CD14-positive monocyte (primary cell): Measurements from ENCODE around the gene MSMB. TPM values are rescaled to one million over a fixed set of nuclear protein-coding genes. Genes with fewer than 3 reads are reported as not detected.
"Not testable (repeated sequence)": the region's sequence is repeated elsewhere in the genome, so short reads cannot be mapped to it uniquely, and the experiment has no call there.

ENCODE experiments used
- DNase-seq, 3 donors: peaks; one replicate each; pipeline ENCODE4 v3.0.0-alpha.2; 2011 to 2022
- H2AFZ ChIP-seq: 2 replicates; pipeline ENCODE4 v1.6.0; 2012; ENCODE audit warnings: mild to moderate bottlenecking, low read depth, low read length, inconsistent platforms; ENCODE audit not compliant: insufficient read depth, poor library complexity, severe bottlenecking
- H3K27ac ChIP-seq, 2 donors: 1 replicate in 1 of 2; 2 replicates in 1 of 2; pipeline ENCODE4 v1.5.1; 2012 to 2013; ENCODE audit warnings: low read length in 2 of 2, control low read depth in 1 of 2, inconsistent platforms in 1 of 2, low read depth in 1 of 2, mild to moderate bottlenecking in 1 of 2
- H3K27me3 ChIP-seq, 2 donors: one replicate each; pipeline versions ENCODE4 v1.6.0 to v1.6.1; 2011 to 2013; ENCODE audit warnings: low read length in 2 of 2; ENCODE audit not compliant: control insufficient read depth in 2 of 2, insufficient read depth in 2 of 2
- H3K36me3 ChIP-seq, 2 donors: replicated peaks in 1 of 2; 1 replicate in 1 of 2; 2 replicates in 1 of 2; pipeline versions ENCODE4 v1.5.1 to v1.6.1; 2012 to 2013; ENCODE audit warnings: low read length in 2 of 2, control low read depth in 1 of 2, inconsistent platforms in 1 of 2, mild to moderate bottlenecking in 1 of 2; ENCODE audit not compliant: insufficient read depth in 2 of 2, control insufficient read depth in 1 of 2
- H3K4me1 ChIP-seq, 2 donors: 1 replicate in 1 of 2; 2 replicates in 1 of 2; pipeline versions ENCODE4 v1.5.1 to v1.6.1; 2012 to 2013; ENCODE audit warnings: low read length in 2 of 2, control low read depth in 1 of 2, inconsistent platforms in 1 of 2, mild to moderate bottlenecking in 1 of 2, moderate library complexity in 1 of 2; ENCODE audit not compliant: insufficient read depth in 2 of 2, control insufficient read depth in 1 of 2
- H3K4me2 ChIP-seq: replicated peaks from 2 replicates; pipeline ENCODE3; 2012; ENCODE audit warnings: low read length, moderate library complexity, mild to moderate bottlenecking; ENCODE audit not compliant: poor library complexity, severe bottlenecking; ENCODE audit errors: extremely low read depth
- H3K4me3 ChIP-seq, 3 experiments: fragments of 200-600 bp in 1 of 3; sonication (generic) in 1 of 3; replicated peaks in 1 of 3; 1 replicate in 2 of 3; 2 replicates in 1 of 3; pipeline ENCODE4 v1.5.1; 2011 to 2013; ENCODE audit warnings: low read length in 3 of 3, mild to moderate bottlenecking in 3 of 3, control low read depth in 2 of 3, low read depth in 2 of 3, inconsistent platforms in 1 of 3, moderate library complexity in 1 of 3
- H3K79me2 ChIP-seq: 2 replicates; pipeline ENCODE4 v1.6.0; 2012; ENCODE audit warnings: mild to moderate bottlenecking, control low read depth, inconsistent platforms, low read length, moderate library complexity; ENCODE audit not compliant: insufficient read depth
- H3K9ac ChIP-seq: 2 replicates; pipeline ENCODE4 v1.6.0; 2017; ENCODE audit warnings: low read length, mild to moderate bottlenecking; ENCODE audit not compliant: insufficient read depth, poor library complexity, severe bottlenecking
- H3K9me3 ChIP-seq, 2 donors: replicated peaks in 1 of 2; 1 replicate in 1 of 2; 2 replicates in 1 of 2; pipeline versions ENCODE4 v1.5.1 to v1.6.1; 2012 to 2013; ENCODE audit warnings: low read length in 2 of 2, control low read depth in 1 of 2; ENCODE audit not compliant: control insufficient read depth in 1 of 2, insufficient read depth in 1 of 2
- H4K20me1 ChIP-seq: 2 replicates; pipeline ENCODE4 v1.6.0; 2012; ENCODE audit warnings: mild to moderate bottlenecking, low read length, control low read depth, moderate library complexity; ENCODE audit not compliant: insufficient read depth
- H3K27ac Mint-ChIP-seq, 7 donors: one replicate each; pipeline ENCODE4 v1.8.0; 2020; ENCODE audit warnings: mild to moderate bottlenecking in 7 of 7, mixed read lengths in 7 of 7, moderate library complexity in 6 of 7, inconsistent platforms in 2 of 7
- H3K27me3 Mint-ChIP-seq, 3 donors: one replicate each; pipeline ENCODE4 v1.8.0; 2021 to 2022; ENCODE audit warnings: low read depth in 3 of 3, mild to moderate bottlenecking in 3 of 3, mixed read lengths in 3 of 3, moderate library complexity in 3 of 3, inconsistent platforms in 1 of 3
- H3K36me3 Mint-ChIP-seq, 2 donors: one replicate each; pipeline ENCODE4 v1.8.0; 2020; ENCODE audit warnings: mixed read lengths in 2 of 2, inconsistent platforms in 1 of 2, mild to moderate bottlenecking in 1 of 2
- H3K4me1 Mint-ChIP-seq: one replicate; pipeline ENCODE4 v1.8.0; 2020; ENCODE audit warnings: mild to moderate bottlenecking, mixed read lengths
- H3K4me3 Mint-ChIP-seq, 2 donors: one replicate each; pipeline ENCODE4 v1.8.0; 2020; ENCODE audit warnings: mild to moderate bottlenecking in 2 of 2, mixed read lengths in 2 of 2, moderate library complexity in 1 of 2
- H3K9me3 Mint-ChIP-seq, 7 donors: one replicate each; pipeline ENCODE4 v1.8.0; 2020 to 2022; ENCODE audit warnings: mixed read lengths in 7 of 7, mild to moderate bottlenecking in 6 of 7, moderate library complexity in 6 of 7, inconsistent platforms in 2 of 7
- CTCF ChIP-seq: fragments of 200-600 bp; IDR thresholded peaks from one replicate; pipeline ENCODE4 v1.8.0; 2022; ENCODE audit warnings: antibody characterized with exemption, mild to moderate bottlenecking
- WGBS: methylation state at CpG from one replicate; pipeline ENCODE4 v1.1.5; 2013; ENCODE audit warnings: missing lambda C conversion rate; ENCODE audit not compliant: insufficient coverage; 5-methylcytosine and 5-hydroxymethylcytosine counted together
- intact Hi-C, 2 donors: fragments of 100-400 bp; cut with micrococcal nuclease; formaldehyde crosslinking; loops; one replicate each; pipeline versions ENCODE4 v1.15.0 to v1.15.1; 2023
- polyA plus RNA-seq, 3 donors: library from polyadenylated mRNA; depleted of rRNA in 1 of 3; unstranded in 2 of 3; stranded (reverse) in 1 of 3; fragments of 300-500 nt in 2 of 3; fragments of >200 nt in 1 of 3; fragmentation: Illumina TruSeq in 2 of 3; gene quantifications; 1 replicate in 2 of 3; 2 replicates in 1 of 3; pipeline ENCODE4 v1.2.3, GENCODE V29; 2012 to 2021

MSMB gene
- polyA plus RNA-seq, 3 donors = not detected

DNA sequence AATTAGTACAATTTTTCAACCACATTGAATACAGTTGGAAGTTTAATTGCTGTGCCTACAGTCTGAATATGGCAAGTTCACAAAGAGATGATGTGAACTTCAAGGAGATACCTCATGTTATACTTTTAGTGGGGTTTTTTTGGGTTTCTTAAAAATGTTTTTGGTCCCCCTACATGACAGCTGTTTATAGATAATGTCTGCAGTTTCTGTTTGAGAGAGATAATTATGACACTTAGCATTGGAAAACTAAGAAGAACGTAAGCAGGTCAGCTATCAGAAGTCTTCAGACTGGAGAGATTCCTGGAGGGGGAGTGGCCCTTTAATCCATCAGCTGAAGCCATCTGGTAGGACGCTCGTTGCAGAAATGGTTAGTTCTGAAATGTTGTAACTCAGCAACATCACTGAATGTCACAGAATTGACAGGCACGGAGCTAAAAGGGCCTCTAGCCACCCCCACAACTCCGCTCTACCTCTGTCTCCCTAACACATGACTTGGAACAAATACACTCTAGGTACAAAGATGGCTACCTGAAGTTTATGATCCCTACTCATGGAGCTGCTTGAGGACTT, 44.8 kb downstream of the MSMB start:
- intact Hi-C loops = no loop called here
- peak overlapping the region in 2 of 7 donors; percentile 36 to 39 for H3K27ac Mint-ChIP-seq

GRCh38 chr10:46000538-46000937, 45.5 kb downstream of the MSMB start:
- H4K20me1 ChIP-seq = peaks cover 53% of the 10 kb centered on the region
- no peak for DNase-seq
- H3K4me3 ChIP-seq = no peak overlapping the region
- H3K27me3 ChIP-seq = no peaks in the 10 kb centered on the region
- H3K4me1 Mint-ChIP-seq = peaks cover 2% of the 10 kb centered on the region
- H3K9me3 ChIP-seq = no peaks in the 10 kb centered on the region
- H3K4me1 ChIP-seq = no peaks in the 10 kb centered on the region
- peak overlapping the region in 1 of 7 donors; percentile 58 for H3K27ac Mint-ChIP-seq
- peaks cover 52 to 68% of the 10 kb centered on the region in 2 donors for H3K36me3 Mint-ChIP-seq
- no peak overlapping the region for H2AFZ ChIP-seq
- peak overlapping the region in 1 of 2 donors; percentile 0 for H3K27ac ChIP-seq
- no peak for TF ChIP-seq CTCF
- peaks cover 42 to 89% of the 10 kb centered on the region in 2 donors for H3K36me3 ChIP-seq
- H3K9ac ChIP-seq = no peak overlapping the region
- no peak overlapping the region for H3K4me2 ChIP-seq
- no CpG with 5 or more reads among the region's 1 CpG for WGBS
- H3K9me3 Mint-ChIP-seq = peaks cover 0 to 5% (median 3%) of the 10 kb centered on the region in 7 donors
- H3K27me3 Mint-ChIP-seq = no peaks in the 10 kb centered on the region
- H3K4me3 Mint-ChIP-seq = no peak overlapping the region
- intact Hi-C loops = no loop called here
- H3K79me2 ChIP-seq = peaks cover 20% of the 10 kb centered on the region

More for the DNA sequence above, 44.8 kb downstream of the MSMB start:
- no peaks in the 10 kb centered on the region for H3K9me3 ChIP-seq
- H3K79me2 ChIP-seq = peaks cover 24% of the 10 kb centered on the region
- Mint-ChIP-seq H3K27me3 (no peaks in the 10 kb centered on the region), H3K4me3 (no peak overlapping the region), H3K36me3 (peaks cover 57 to 75% of the 10 kb centered on the region in 2 donors), H3K4me1 (peaks cover 2% of the 10 kb centered on the region), H3K9me3 (peaks cover 0 to 5% (median 3%) of the 10 kb centered on the region in 7 donors)
- no peak for DNase-seq
- H3K4me1 ChIP-seq = no peaks in the 10 kb centered on the region
- no peak overlapping the region for H3K4me3 ChIP-seq
- H3K36me3 ChIP-seq = peaks cover 50 to 96% of the 10 kb centered on the region in 2 donors
- 80% methylated on average over 5 of the region's 5 CpGs for WGBS
- TF ChIP-seq CTCF = no peak
- H4K20me1 ChIP-seq = peaks cover 61% of the 10 kb centered on the region
- no peak overlapping the region for H3K9ac ChIP-seq
- H3K4me2 ChIP-seq = no peak overlapping the region
- no peaks in the 10 kb centered on the region for H3K27me3 ChIP-seq
- peak overlapping the region in 1 of 2 donors; percentile 13 for H3K27ac ChIP-seq
- H2AFZ ChIP-seq = no peak overlapping the region

DNA sequence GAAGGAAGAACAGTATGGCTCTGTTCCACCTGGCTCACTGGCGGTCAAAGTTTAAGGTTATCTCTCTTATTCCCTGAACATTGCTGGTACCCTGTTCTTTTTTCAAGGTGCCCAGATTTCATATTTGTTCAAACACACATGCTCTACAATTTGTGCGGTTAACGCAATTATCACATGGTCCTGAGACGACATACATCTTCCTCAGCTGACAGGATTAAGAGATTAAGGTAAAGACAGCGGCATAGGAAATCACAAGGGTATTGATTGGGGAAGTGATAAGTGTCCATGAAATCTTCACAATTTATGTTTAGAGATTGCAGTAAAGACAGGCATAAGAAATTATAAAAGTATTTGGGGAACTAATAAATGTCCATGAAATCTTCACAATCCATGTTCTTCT, 46.1 kb downstream of the MSMB start:
- H3K36me3 ChIP-seq = peaks cover 37 to 83% of the 10 kb centered on the region in 2 donors
- WGBS = 100% methylated on average over 1 of the region's 5 CpGs
- H2AFZ ChIP-seq, H3K4me1 ChIP-seq, H3K9me3 Mint-ChIP-seq, H3K4me3 Mint-ChIP-seq, H3K4me2 ChIP-seq, H3K4me1 Mint-ChIP-seq, H3K4me3 ChIP-seq, DNase-seq, H3K27ac Mint-ChIP-seq, H3K9me3 ChIP-seq, H3K9ac ChIP-seq, intact Hi-C loops, H3K27me3 ChIP-seq, H3K27me3 Mint-ChIP-seq, H3K27ac ChIP-seq: not testable (repeated sequence)
- peaks cover 47% of the 10 kb centered on the region for H4K20me1 ChIP-seq
- peaks cover 15% of the 10 kb centered on the region for H3K79me2 ChIP-seq
- peaks cover 47 to 62% of the 10 kb centered on the region in 2 donors for H3K36me3 Mint-ChIP-seq
